ENCODE measurements around the gene RAB27A. TPM values are rescaled to one million over a fixed set of nuclear protein-coding genes. Genes with fewer than 3 reads are reported as not detected.

The RAB27A gene
- total and polyA plus RNA-seq, 2 experiments from 2014 or later, result 3.2 to 5.8 TPM

DNA sequence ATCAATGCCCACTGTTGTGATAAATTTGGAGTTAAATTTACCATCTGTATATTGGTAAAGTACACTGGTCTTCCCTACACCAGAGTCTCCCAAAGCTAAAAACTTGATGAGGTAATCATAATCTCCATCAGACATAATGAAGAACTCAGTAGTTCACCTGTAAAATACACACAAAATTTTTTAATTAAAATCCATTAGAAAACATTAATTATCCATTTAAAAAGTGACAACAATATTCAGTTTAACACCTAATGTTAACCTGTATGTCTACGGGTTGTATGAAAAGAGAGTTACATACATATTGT lies 54.9 kb downstream of the RAB27A start:
- TF ChIP-seq, protein P1, sequence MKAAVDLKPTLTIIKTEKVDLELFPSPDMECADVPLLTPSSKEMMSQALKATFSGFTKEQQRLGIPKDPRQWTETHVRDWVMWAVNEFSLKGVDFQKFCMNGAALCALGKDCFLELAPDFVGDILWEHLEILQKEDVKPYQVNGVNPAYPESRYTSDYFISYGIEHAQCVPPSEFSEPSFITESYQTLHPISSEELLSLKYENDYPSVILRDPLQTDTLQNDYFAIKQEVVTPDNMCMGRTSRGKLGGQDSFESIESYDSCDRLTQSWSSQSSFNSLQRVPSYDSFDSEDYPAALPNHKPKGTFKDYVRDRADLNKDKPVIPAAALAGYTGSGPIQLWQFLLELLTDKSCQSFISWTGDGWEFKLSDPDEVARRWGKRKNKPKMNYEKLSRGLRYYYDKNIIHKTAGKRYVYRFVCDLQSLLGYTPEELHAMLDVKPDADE (IDR thresholded peaks at IDR 0.05), result no peak
- TF ChIP-seq, protein P2, sequence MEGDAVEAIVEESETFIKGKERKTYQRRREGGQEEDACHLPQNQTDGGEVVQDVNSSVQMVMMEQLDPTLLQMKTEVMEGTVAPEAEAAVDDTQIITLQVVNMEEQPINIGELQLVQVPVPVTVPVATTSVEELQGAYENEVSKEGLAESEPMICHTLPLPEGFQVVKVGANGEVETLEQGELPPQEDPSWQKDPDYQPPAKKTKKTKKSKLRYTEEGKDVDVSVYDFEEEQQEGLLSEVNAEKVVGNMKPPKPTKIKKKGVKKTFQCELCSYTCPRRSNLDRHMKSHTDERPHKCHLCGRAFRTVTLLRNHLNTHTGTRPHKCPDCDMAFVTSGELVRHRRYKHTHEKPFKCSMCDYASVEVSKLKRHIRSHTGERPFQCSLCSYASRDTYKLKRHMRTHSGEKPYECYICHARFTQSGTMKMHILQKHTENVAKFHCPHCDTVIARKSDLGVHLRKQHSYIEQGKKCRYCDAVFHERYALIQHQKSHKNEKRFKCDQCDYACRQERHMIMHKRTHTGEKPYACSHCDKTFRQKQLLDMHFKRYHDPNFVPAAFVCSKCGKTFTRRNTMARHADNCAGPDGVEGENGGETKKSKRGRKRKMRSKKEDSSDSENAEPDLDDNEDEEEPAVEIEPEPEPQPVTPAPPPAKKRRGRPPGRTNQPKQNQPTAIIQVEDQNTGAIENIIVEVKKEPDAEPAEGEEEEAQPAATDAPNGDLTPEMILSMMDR (conservative IDR thresholded peaks at IDR 0.05; ENCODE audit: low read depth in 2 of 2), result no peak
- TF ChIP-seq JUNB (IDR thresholded peaks at IDR 0.05; ENCODE audit: unreplicated experiment) (no peak), EZH2phosphoT487 (IDR thresholded peaks at IDR 0.05; ENCODE audit: unreplicated experiment) (no peak), EZH2 (IDR thresholded peaks at IDR 0.05; ENCODE audit: low read depth, unreplicated experiment) (no peak), NANOG (IDR thresholded peaks at IDR 0.05; ENCODE audit: borderline replicate concordance) (no peak), ZNF331 (CRISPR knock-in tag; IDR thresholded peaks at IDR 0.05; ENCODE audit: low read depth) (no peak), CREB1 (CRISPR knock-in tag; IDR thresholded peaks at IDR 0.05; ENCODE audit: low read depth) (no peak), POLR2AphosphoS5 (IDR thresholded peaks at IDR 0.05; ENCODE audit: low read depth) (no peak)
- TF ChIP-seq, protein P3, sequence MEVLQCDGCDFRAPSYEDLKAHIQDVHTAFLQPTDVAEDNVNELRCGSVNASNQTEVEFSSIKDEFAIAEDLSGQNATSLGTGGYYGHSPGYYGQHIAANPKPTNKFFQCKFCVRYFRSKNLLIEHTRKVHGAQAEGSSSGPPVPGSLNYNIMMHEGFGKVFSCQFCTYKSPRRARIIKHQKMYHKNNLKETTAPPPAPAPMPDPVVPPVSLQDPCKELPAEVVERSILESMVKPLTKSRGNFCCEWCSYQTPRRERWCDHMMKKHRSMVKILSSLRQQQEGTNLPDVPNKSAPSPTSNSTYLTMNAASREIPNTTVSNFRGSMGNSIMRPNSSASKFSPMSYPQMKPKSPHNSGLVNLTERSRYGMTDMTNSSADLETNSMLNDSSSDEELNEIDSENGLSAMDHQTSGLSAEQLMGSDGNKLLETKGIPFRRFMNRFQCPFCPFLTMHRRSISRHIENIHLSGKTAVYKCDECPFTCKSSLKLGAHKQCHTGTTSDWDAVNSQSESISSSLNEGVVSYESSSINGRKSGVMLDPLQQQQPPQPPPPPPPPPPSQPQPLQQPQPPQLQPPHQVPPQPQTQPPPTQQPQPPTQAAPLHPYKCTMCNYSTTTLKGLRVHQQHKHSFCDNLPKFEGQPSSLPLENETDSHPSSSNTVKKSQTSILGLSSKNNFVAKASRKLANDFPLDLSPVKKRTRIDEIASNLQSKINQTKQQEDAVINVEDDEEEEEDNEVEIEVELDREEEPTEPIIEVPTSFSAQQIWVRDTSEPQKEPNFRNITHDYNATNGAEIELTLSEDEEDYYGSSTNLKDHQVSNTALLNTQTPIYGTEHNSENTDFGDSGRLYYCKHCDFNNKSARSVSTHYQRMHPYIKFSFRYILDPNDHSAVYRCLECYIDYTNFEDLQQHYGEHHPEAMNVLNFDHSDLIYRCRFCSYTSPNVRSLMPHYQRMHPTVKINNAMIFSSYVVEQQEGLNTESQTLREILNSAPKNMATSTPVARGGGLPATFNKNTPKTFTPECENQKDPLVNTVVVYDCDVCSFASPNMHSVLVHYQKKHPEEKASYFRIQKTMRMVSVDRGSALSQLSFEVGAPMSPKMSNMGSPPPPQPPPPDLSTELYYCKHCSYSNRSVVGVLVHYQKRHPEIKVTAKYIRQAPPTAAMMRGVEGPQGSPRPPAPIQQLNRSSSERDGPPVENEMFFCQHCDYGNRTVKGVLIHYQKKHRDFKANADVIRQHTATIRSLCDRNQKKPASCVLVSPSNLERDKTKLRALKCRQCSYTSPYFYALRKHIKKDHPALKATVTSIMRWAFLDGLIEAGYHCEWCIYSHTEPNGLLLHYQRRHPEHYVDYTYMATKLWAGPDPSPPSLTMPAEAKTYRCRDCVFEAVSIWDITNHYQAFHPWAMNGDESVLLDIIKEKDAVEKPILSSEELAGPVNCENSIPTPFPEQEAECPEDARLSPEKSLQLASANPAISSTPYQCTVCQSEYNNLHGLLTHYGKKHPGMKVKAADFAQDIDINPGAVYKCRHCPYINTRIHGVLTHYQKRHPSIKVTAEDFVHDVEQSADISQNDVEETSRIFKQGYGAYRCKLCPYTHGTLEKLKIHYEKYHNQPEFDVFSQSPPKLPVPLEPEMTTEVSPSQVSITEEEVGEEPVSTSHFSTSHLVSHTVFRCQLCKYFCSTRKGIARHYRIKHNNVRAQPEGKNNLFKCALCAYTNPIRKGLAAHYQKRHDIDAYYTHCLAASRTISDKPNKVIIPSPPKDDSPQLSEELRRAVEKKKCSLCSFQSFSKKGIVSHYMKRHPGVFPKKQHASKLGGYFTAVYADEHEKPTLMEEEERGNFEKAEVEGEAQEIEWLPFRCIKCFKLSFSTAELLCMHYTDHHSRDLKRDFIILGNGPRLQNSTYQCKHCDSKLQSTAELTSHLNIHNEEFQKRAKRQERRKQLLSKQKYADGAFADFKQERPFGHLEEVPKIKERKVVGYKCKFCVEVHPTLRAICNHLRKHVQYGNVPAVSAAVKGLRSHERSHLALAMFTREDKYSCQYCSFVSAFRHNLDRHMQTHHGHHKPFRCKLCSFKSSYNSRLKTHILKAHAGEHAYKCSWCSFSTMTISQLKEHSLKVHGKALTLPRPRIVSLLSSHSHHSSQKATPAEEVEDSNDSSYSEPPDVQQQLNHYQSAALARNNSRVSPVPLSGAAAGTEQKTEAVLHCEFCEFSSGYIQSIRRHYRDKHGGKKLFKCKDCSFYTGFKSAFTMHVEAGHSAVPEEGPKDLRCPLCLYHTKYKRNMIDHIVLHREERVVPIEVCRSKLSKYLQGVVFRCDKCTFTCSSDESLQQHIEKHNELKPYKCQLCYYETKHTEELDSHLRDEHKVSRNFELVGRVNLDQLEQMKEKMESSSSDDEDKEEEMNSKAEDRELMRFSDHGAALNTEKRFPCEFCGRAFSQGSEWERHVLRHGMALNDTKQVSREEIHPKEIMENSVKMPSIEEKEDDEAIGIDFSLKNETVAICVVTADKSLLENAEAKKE (CRISPR knock-in tag; IDR thresholded peaks at IDR 0.05), result no peak
- TF ChIP-seq, protein P4, sequence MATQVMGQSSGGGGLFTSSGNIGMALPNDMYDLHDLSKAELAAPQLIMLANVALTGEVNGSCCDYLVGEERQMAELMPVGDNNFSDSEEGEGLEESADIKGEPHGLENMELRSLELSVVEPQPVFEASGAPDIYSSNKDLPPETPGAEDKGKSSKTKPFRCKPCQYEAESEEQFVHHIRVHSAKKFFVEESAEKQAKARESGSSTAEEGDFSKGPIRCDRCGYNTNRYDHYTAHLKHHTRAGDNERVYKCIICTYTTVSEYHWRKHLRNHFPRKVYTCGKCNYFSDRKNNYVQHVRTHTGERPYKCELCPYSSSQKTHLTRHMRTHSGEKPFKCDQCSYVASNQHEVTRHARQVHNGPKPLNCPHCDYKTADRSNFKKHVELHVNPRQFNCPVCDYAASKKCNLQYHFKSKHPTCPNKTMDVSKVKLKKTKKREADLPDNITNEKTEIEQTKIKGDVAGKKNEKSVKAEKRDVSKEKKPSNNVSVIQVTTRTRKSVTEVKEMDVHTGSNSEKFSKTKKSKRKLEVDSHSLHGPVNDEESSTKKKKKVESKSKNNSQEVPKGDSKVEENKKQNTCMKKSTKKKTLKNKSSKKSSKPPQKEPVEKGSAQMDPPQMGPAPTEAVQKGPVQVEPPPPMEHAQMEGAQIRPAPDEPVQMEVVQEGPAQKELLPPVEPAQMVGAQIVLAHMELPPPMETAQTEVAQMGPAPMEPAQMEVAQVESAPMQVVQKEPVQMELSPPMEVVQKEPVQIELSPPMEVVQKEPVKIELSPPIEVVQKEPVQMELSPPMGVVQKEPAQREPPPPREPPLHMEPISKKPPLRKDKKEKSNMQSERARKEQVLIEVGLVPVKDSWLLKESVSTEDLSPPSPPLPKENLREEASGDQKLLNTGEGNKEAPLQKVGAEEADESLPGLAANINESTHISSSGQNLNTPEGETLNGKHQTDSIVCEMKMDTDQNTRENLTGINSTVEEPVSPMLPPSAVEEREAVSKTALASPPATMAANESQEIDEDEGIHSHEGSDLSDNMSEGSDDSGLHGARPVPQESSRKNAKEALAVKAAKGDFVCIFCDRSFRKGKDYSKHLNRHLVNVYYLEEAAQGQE (IDR thresholded peaks at IDR 0.05; ENCODE audit: unreplicated experiment), result no peak
- Histone ChIP-seq H3K4me2 (no peak overlapping the region), H2AFZ (no peak overlapping the region), H3K9me2 (ENCODE audit: insufficient read depth) (no peaks in the 10 kb centered on the region), H3K79me2 (replicated peaks; ENCODE audit: insufficient read depth) (no peaks in the 10 kb centered on the region), H3K36me3 (ENCODE audit: insufficient read depth) (no peaks in the 10 kb centered on the region), H3K27ac (ENCODE audit: low read depth) (no peak overlapping the region), H4K20me1 (replicated peaks; ENCODE audit: insufficient read depth) (no peaks in the 10 kb centered on the region), H3K4me1 (ENCODE audit: insufficient read depth) (no peaks in the 10 kb centered on the region), H3K4me3 (no peak overlapping the region), H3K27me3 (ENCODE audit: insufficient read depth) (no peaks in the 10 kb centered on the region), H3F3A (replicated peaks; ENCODE audit: low read depth) (no peaks in the 10 kb centered on the region)
- Mint-ChIP-seq H3K4me1 (peaks cover 3% of the 10 kb centered on the region; the same call in 2 of the 3 replicates), H3K27ac (no peak overlapping the region), H3K27me3 (ENCODE audit: insufficient read depth, low read depth, poor library complexity) (no peaks in the 10 kb centered on the region), H3K36me3 (ENCODE audit: low read depth) (no peaks in the 10 kb centered on the region), H3K9me3 (no peaks in the 10 kb centered on the region), H3K4me3 (no peak overlapping the region)
- DNase-seq (ENCODE audit: low spot score) (no peak), ATAC-seq (no peak)
